GM18507 (cell line): ENCODE measurements around the gene SERPINA4.
"Not testable (repeated sequence)": the region's sequence is repeated elsewhere in the genome, so short reads cannot be mapped to it uniquely, and the experiment has no call there.

Experiments used
- DNase-seq: peaks from one replicate; pipeline ENCODE4 v3.0.0; 2011; ENCODE audit warnings: low read depth; ENCODE audit not compliant: insufficient read length; ENCODE audit errors: extremely low spot score
- FAIRE-seq: peaks from 2 replicates; lab custom pipeline; 2011; peaks lifted over from hg19 to GRCh38; lab: Jason Lieb, UNC

SERPINA4 gene

GRCh38 chr14:94562941-94563883, 2.0 kb downstream of the SERPINA4 start:
- FAIRE-seq = no peak
- no peak for DNase-seq

GRCh38 chr14:94564381-94564780, 3.1 kb downstream of the SERPINA4 start:
- no peak for FAIRE-seq
- DNase-seq = no peak

GRCh38 chr14:94568186-94568585, 6.9 kb downstream of the SERPINA4 start:
- FAIRE-seq = no peak
- DNase-seq = no peak

GRCh38 chr14:94569381-94570001, 8.2 kb downstream of the SERPINA4 start:
- no peak for FAIRE-seq
- no peak for DNase-seq

- DNase-seq (no peak), FAIRE-seq (no peak)
These were observed 8.8 kb downstream of the SERPINA4 start for GRCh38 chr14:94570002-94570400.

GRCh38 chr14:94570440-94570839, 9.2 kb downstream of the SERPINA4 start:
- FAIRE-seq = no peak
- no peak for DNase-seq

- FAIRE-seq = no peak
These were observed 10.2 kb downstream of the SERPINA4 start for GRCh38 chr14:94571395-94571794.

GRCh38 chr14:94571950-94572349, 10.7 kb downstream of the SERPINA4 start:
- DNase-seq (no peak), FAIRE-seq (no peak)

More at GRCh38 chr14:94571395-94571794, 10.2 kb downstream of the SERPINA4 start:
- no peak for DNase-seq

GRCh38 chr14:94572637-94573303, 11.5 kb downstream of the SERPINA4 start:
- no peak for DNase-seq
- FAIRE-seq = no peak

- no peak for FAIRE-seq
These were observed 12.4 kb downstream of the SERPINA4 start for GRCh38 chr14:94573475-94574277.

GRCh38 chr14:94574336-94574735, 13.1 kb downstream of the SERPINA4 start:
- no peak for FAIRE-seq
- DNase-seq = no peak

More at GRCh38 chr14:94573475-94574277, 12.4 kb downstream of the SERPINA4 start:
- DNase-seq = no peak

GRCh38 chr14:94575730-94576585, 14.7 kb downstream of the SERPINA4 start:
- FAIRE-seq (no peak), DNase-seq (no peak)

- not testable (repeated sequence) for DNase-seq, FAIRE-seq
These were observed 16.2 kb downstream of the SERPINA4 start for GRCh38 chr14:94577472-94577871.

- no peak for FAIRE-seq
- DNase-seq = no peak
These were observed 17.5 kb downstream of the SERPINA4 start for GRCh38 chr14:94578712-94579111.

GRCh38 chr14:94581127-94581999, 20.1 kb downstream of the SERPINA4 start, which contains the start of gene SERPINA5:
Gene SERPINA5, plus strand, starts transcription at chr14:94581426. Its CDS starts 5,937 bp downstream, at chr14:94587363.
- FAIRE-seq (no peak), DNase-seq (no peak)

- no peak for FAIRE-seq
- DNase-seq = no peak
These were observed 21.0 kb downstream of the SERPINA4 start for GRCh38 chr14:94582199-94582750.

GRCh38 chr14:94582851-94583250, 21.6 kb downstream of the SERPINA4 start:
- DNase-seq (no peak), FAIRE-seq (no peak)
